HG03135 (cell line): ENCODE measurements around the gene FIGLA.

Source experiments
- ATAC-seq: cut with Tn5 transposase; IDR thresholded peaks from one replicate; pipeline ENCODE4 v1.9.1; 2021; ENCODE audit warnings: mild to moderate bottlenecking, moderate library complexity; ENCODE audit not compliant: unreplicated experiment

The FIGLA gene, protein sequence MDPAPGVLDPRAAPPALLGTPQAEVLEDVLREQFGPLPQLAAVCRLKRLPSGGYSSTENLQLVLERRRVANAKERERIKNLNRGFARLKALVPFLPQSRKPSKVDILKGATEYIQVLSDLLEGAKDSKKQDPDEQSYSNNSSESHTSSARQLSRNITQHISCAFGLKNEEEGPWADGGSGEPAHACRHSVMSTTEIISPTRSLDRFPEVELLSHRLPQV

DNA sequence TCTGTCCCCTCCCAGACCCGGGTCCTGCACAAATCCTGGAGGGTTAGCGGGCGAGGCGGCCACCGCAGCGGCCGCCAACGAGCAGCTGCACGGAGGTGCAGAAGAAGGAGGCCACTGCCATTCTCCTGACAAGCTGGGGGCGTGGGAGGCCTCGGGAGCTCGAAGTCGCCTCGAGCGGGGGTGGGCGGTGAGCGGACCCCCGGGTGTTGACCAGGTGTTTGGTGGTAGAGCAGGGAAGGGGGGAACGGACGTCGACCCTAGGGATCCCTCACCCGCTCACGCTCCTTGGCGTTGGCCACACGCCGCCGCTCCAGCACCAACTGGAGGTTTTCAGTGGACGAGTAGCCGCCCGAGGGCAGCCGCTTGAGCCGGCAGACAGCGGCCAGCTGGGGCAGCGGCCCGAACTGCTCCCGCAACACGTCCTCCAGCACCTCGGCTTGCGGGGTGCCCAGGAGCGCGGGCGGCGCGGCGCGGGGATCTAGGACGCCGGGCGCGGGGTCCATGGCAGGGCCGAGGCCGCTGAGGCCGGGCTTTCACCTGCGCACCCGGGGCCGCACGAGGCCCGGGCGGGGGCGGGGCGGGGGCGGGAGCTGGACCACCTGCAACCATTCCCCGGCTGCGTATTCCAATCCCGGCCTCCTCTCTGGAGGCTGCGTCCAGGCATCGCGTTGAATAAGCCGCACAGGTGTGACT is at the start of gene FIGLA:
TSS of gene FIGLA (minus strand) at position 508 of the 693 bp plus-strand sequence. CDS start at position 503, 5 bp downstream.
- ATAC-seq, result no peak

DNA sequence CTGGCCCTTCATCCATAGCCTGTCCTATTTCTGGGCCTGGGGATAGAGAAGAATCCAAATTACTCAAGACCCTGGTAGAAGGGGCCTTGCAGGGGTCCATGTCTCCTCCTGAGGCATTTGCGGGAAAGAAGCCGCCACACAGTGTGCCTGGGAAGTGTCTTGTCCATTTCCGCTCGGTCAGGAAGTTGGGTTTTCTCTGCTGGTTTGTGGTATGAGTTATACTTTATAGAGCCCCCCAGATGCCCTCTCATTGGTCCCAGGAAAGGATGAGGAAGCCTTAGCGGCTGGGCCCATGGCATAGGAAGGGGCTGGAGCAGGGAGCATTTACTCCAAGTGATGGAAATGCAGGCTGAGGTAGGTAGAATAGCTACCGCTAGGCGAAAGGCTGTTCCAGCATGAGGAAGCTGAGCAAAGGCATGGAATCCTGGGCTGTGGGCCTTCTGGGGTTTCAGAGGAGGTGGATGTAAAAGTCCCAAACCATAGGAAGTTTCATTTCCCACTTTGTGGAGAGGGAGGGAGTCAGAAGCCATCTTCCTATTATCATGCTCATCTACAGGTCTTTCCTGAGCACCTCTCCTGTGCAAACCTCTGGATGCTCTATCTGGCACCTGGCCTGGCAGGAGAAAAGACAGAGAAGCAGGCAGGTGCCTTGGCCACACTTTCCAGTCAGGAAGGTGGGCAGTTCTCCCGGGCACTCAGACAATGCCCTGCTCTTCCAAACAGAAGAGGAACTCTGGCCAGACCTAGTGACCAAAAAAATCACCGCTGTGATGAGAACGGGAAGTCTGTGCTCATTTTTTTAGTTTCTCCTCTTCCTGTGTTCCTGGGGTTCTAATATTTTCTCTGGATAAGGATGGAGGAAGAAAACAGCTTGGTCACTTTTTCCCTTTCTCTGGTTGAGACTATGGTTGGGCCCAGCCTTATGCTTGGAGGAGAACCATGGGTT is 47.8 kb upstream of the FIGLA start:
- no peak for ATAC-seq

DNA sequence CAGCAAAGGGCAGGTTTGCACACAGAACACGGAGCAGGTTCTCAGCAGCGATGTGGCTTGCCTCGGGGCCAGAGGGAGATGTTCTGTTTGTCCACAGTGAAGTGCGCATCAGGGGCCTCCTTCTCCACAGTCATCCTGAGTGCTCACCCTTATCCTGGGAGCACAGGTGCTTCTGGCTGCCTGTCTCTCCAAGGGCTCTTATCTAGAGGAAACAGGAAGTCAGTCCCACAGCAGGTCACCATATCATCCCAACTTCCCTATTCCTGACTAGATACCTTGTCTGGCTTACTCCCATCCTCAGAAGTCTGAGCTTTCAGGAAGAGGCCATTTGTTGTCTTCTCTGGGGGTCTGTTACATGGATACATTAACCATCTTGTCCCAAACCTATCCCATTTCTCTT is 45.2 kb upstream of the FIGLA start, which contains the start of gene CD207:
TSS of gene CD207 (minus strand) at position 174 of the 400 bp plus-strand sequence. CDS start at position 134, 40 bp downstream.
- no peak for ATAC-seq

DNA sequence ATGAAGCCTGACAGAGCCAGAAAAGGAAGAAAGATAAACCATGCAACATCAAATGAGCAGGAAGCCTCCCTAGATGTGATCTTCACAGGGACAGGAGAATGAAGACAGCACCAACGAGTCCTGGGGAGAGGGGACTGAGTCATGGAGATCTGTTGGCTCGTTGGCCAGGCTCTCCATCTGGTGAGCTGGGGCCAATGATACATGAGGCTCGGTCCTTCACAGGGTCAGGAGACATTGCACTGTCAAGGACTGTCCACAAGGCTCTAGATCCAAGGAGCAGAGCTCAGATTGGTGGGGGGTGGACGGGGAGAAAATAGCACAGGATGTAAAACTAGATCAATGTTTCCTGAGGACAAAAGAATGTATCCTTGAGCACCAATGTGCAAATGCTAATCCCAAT is 44.4 kb upstream of the FIGLA start:
- ATAC-seq, result no peak

DNA sequence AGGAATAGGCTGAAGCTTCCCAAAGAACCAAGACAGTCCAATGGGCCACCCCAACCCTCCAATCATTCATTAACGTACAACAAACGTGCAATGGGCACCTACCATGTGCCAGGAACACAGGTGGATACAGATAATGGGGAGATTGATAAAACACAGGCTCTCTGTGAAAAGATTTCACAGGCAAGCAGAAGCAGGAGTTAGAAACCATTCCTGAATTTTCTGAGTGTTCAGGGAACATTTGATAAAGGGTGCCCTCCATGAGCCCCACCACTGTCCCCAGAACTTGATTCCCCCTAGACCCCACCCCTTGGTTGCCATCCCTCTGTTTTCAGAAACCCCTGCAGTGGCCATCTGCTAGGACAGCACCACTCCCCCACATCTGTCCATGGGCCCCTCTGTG is 43.7 kb upstream of the FIGLA start:
- ATAC-seq, result no peak

DNA sequence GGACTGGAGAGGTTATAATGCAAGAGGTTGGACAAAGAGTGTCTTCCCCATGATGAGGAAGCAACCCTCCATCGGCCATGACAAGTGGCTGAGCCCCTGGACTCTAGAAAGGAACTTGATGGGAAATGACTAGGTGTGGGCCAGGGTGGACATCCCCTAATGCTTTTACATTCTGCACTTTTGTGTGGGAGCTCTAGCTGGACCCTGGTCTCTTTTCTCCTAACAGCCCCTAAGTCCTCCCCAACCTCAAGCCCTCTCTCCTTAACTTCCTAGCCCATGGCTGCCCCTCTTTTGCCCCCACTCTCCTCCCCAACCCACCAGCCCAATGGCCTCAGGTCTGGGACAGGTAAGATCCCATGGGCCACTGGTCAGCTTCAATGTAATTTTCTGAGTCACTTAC is 42.8 kb upstream of the FIGLA start:
- ATAC-seq, result no peak

DNA sequence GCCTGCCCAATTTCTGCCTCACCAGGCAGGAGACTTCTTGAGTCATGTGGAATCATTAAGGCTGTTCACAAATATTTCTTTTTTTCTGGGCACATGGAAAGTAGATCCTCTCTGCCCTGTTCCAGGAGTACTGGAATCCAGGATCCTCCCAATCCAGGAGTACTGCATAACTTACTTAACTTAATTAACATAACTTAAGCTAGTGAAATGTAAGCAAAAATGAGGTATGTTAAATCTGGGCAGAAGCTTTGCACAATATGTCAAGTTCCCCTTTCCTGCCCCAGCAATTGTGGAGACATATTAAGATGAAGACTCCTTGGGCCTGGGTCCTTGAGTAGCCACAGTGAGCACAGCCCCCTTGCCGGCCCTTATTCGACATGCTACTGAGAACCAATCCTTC is 41.9 kb upstream of the FIGLA start:
- no peak for ATAC-seq

DNA sequence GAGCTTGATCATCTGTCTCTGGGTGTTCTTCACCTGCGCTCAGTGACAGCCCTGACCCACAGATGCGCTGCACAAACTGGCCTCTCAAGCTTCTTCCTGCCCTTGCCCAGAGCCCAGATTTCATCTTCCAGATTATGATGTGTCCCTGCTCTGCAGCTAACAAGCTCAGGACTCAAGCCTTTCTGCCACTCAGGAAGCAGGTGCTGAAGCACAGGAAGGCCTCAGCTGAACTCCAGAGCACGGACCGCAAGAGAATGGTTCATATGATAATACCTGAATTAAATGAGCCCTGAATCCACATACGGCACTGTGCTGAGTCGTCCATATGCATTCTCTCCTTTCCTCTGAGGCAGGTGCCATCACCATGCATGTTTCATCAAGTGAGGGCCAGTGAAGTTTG is 41.4 kb upstream of the FIGLA start:
- ATAC-seq, result no peak

DNA sequence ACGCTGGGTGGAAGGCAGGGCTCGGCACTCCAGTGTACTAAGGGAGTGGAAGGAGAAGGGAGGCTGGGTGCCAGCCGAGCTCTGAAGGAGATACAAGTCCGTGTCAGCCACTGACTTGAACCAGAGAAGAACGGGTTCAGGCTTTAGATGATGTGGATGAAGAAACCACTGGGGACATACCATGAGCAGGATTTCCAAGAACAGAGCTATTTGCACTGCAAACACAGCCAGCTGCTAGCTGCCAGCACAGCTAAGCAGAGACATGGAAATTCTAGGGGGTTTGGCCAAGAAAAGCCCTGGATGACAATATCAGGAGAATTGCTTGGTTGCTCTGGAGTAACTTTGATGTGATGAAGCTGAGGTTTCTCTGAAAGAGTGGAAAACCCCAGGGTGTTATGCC is 39.9 kb upstream of the FIGLA start:
- ATAC-seq, result no peak

DNA sequence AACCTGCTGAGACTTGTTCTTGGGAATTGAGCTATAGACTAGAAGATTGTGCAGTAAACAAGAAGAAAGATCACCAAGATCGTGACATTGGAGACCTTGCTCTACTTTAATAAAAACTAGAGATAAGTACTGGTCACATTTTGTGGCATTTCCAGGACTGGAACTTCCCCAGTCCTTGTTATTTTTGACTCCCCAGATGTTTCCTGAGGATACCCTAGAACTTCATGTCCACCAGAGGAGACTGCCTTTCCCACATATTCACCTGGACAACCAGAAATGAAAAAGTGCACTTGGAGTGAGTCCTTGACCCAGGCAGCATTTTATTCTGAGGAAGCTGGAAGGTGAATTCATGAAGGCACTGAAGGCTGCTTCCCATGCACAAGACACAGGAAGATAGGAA is 39.5 kb upstream of the FIGLA start:
- ATAC-seq, result no peak

DNA sequence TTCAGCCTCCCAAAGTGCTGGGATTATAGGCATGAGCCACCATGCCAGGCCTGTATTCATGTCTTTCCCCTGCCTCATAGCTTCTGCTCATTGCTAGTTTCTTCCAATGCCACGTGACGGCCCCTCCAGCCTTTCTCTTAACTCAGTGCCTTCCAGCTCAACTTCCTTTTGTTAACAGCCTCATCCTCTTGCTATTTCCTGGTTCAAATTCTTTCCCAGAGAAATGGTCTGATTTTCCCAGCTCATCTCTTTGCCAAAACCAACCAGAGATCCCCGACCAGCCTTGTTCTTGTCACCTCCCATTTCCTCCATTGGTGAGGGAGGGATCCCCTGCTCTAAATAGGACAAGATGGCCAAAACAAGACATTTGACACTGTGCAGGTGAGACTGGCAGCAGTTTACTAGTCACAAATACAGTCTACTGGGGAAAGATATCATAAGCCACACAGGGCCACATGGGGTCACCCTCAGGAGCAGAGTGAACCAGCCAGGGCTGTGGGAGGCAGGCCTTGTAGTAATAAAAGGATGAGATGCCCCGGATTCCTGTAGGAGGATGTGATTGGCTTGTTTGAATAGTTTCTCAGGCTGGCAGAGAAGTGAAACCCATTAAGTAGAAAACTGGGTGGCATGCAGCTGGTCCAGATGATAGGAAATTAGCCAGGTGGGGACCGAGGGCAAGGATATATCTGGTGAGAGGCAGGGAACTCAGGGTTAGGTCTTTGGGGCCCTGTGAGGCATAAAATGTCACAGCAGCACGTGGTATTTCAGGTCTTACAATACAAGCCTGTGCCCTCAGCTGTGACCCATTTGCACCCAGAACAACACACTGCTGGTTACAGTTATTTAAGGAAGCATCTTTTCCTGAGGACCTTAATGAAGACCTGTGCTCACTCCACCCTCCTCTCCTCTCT is 38.7 kb upstream of the FIGLA start:
- no peak for ATAC-seq

DNA sequence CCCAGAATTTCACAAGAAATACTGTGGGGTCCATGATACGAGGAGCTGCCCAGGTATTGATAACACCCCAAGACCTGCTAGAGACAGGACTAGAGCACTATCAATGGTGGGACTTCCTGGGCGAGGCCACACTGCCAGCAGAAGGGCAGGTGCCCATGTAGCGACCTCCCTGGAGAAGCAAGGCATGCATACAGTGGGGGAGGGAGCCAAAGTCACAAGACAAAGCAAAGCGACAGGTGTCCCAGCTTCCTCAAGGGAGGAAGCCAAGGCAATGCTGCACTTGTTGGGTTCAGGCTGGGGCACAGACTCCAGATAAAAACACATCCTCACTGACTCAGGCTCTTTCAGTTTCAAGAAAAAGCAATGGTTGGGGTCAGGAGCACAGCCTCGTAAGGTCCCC is 37.7 kb upstream of the FIGLA start:
- ATAC-seq, result no peak

DNA sequence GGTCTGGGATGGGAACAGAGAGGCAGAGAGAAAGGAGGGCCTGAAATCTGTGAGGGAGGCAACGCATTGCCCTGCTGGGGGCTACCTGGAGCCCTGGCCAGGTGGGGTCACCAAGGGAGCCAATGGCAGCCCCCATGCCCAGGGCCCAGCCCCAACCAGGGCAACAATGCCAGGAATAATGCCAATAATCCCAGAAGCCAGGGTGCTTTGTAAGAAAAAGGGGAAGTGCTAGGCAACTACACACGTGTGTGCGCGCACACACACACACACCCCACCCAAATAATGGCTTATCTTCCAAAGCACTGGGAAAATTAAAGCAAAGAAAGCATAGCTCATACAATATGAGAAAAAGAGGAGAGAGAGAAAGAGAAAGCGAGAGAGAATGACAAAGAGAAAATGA is 36.9 kb upstream of the FIGLA start:
- no peak for ATAC-seq

DNA sequence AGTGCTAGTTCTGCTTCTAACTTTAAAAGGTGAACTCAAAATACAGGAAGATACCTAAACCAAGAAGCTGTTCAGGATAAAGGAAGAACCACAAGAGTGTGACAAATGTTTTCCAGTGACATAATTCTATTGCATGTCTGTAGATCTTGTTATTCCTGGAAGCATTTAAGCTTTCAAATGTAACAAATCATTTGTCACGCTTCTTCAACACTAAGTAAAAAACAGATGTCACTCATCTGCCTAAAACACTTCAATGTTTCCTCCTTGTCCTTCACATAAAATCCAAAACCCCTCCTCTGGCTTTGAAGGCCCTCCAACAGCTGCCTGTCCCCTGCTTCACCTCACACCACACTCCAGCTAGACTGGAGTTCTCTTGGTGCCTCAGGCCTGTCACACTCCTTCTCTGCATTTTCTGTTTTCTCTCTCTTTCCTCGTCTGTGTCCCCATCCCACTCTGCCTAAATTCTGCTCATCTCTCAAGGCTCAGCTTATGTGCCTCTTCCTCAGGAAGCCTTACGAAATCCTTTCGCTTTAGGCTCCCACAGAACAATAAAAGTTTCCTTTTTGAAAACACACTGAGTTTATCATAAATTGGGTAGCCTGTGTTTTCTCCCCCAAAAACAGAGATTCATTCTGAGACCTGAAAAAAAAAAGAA is 36.4 kb upstream of the FIGLA start:
- ATAC-seq, result no peak

DNA sequence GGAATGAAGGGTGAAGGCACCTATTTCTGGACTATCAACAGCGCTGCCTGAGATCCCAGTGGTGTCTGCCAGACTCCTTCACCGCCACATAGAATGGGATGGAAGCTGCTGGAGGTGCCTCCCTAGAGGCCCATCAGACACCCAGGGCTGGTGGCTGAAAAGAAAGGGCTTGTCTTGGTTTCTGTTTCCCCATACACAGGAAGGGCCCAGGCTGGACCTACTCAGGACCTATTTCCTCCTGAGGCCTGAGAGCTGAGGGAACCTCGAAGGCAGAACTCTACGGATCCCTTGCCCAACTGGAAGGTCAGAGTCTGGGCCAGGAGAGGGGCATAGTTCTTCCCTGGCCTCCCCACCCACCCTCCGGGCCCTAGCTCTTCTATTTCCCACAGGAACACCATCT is 32.8 kb upstream of the FIGLA start:
- no peak for ATAC-seq

DNA sequence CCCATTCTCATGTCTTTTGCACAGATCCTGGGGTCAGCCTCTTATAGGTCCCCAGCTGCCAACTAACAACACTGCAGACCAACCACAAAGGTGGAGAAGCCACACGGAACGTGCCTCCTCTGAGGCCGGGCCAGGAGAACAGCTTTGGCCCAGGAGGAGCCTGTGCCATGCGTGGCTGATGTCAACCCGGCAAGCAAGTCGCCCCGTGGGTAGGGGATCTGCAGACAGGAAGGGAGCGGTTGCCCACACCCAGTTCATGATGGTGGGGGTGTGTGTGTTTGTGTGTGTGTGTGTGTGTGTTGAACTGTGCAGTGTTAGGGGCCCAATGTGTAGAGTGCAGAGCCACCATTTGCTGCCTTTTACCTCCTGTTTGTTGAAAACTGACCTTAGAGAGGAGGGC is 32.4 kb upstream of the FIGLA start:
- no peak for ATAC-seq

DNA sequence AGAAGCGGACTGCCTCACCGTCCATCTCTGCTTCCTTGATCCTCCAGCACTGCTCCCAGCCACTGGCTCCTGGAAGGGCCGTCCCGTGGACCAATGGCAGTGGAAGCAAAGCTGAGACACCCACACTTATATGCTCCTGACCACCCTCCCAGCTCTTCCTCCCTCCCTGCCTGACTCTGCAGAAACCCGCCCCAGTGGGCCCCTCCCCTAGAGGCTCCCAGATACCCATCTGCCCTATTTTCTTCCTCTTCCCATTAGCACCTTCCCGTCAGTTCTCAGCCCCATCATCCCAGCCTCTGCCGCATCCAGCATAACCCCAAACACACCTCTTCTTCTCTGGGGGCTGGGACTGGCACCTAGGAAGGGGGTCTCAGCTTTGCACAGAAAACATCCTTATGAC is 30.1 kb upstream of the FIGLA start, which contains the start of gene CLEC4F:
TSS of gene CLEC4F (minus strand) at position 101 of the 400 bp plus-strand sequence. CDS start at position 25, 76 bp downstream.
- ATAC-seq, result no peak

DNA sequence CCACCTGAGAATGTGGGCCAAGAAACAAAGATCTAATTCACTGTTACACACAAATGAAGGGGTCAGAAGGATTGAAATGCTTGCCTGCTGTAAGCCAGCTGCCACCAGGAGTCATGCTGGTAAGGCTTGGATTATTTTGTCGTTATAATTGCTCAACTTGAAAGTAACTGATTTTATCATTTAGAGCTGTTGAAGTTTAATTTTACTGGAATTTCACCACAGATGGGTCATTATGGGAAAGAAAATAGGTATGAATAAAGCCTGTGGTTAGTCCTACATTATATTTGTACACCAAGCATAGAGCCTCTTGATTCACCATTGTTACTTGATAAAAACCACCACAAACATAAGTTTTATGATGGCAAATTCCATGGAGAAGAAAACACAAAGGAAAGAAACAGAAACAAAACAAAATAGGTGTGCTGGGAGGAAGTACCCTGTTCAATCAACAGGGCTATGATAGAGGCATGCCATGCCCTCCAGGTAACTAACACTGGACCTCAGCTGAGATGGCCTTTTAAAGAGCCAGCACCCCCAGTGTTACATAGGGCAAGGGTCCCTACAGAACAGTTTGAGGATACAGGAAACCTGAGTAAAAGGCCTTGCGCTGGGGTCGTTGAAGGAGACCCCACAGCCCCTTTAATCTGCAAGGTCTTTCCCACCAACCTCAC is 27.0 kb upstream of the FIGLA start:
- no peak for ATAC-seq

DNA sequence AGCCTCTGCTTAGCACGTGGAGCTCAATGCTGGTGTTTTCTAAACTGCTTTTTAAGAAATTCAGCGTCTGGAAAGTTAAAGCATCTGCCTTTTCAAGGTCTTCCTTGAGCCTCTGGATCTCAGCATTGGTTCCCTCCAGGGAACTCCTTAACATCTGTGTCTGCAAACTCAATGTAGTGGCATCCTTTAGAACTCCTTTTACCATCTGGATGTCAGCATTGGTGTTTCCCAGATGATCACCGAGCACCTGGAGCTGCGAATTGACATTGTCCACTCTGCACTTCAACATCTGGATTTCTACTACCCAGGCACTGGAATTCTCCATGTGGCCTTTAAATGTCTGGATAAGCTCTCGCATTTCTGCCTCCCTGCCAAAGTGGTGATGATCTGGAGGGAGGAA is 26.3 kb upstream of the FIGLA start:
- no peak for ATAC-seq
